ACHN (cell line): ENCODE measurements around the gene SIPA1.
"Not testable (repeated sequence)": the region's sequence is repeated elsewhere in the genome, so short reads cannot be mapped to it uniquely, and the experiment has no call there.

Experiments used
- DNase-seq: peaks from one replicate; pipeline ENCODE4 v3.0.0-alpha.2; 2015
- in situ Hi-C: cut with HindIII; loops from 2 replicates; pipeline ENCODE4 v1.10.0; 2017; ENCODE audit warnings: low sequenced_read_pairs, low pct_ligation_motif_present, low pct_unique_long_range_greater_than_20kb

SIPA1 gene

DNA sequence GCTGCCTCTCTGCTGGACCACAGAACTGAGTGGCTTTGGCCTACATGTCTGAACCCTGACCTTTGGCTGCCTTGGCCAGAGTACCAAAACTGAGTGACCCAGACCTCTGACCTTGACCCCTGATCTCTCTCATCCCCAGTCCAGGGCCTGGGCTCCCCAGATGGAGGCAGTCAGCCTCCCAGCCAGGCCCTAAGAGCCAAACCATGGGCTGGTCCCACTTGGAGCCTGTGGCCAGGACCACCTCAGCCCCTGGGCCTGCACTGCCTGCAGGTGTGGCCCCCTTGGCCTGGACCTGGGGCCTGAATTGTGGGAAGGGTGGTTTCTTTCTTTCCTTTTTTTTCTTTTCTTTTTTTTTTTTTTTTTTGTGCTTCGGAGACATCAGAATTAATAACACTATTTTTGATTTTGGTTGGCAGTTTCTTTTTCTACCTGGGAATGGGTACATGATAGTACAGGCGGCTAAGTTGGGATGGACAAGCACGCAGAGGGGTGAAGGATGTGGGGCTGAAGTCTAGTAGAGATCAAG lies 806 bp upstream of the SIPA1 start:
- in situ Hi-C loops, result no loop called here
- no peak for DNase-seq

GRCh38 chr11:65639228-65639597 lies 1.3 kb downstream of the SIPA1 start:
- in situ Hi-C loops, DNase-seq: not testable (repeated sequence)

DNA sequence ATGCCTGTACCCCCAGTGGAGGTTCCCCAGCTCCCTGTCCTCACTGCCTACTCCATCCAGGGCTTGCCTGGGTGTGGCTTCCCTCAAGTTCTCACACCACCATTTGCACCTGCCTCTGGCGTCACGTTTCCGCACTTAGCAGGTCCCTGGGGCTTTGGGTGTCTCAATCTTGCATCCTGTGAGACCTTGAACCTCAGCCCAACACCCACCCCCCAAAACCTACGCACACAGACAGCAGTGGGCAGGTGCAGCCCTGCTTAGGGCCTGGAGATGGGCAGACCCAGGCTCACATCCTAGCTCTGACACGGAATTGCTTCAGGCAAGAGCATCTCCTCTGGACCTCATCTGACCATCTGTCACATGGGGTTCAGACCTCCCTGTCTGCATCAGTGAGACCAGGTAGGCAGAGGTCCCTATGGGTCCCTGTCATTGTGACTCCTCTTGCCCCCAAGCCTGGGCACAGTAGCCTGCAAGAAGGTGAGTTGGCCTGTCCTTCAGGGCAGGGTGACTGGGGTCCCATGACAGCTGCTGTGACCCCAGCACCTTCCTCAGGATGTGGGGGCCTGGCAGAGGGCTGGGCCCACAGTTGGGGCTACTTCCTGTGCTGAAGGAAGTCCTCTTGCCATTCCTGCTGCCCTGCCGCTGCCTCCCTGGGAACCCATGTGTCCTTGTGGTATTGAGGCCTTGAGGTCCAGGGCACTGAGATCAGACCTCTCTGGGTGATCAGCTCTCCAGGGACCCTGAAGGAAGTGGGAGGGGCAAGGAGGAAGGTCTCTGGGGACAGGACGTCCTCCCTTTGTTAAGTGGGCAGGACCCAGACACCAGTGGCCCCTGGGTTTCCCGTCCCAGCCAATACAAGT lies 2.0 kb downstream of the SIPA1 start:
- no peak for DNase-seq
- in situ Hi-C loops, result no loop called here

- in situ Hi-C loops, result no loop called here
- no peak for DNase-seq
These were observed 2.8 kb downstream of the SIPA1 start for GRCh38 chr11:65640483-65641296.

DNA sequence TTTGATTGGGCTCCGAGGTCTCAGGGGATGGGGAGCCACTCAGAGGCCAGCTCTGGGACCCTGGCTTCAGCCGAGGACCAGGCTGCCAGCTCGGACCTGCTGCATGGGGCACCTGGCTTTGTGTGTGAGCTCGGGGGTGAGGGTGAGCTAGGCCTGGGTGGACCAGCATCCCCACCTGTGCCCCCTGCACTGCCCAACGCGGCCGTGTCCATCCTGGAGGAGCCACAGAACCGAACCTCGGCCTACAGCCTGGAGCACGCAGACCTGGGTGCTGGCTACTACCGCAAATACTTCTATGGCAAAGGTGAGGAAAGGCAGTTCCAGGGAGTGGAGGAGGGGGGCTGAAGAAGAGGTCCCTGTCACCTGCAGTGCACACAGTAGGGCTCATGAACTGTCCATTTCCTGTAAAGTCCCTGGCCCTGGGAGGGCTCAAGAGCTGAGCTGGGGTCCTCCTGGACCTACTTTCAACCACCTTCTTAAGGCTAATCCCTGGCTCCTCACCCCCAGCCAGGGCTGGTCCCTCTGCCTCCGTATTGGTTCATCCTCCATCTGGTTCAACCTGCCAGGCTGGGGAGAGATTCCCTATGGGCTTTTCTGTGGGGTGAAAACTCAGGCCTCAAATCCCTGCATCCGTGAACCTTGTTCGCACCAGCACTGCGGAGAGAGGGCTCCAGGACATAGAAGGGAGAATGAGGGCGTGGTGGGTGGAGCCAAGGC lies 3.6 kb downstream of the SIPA1 start:
- in situ Hi-C loops, result no loop called here
- no peak for DNase-seq

DNA sequence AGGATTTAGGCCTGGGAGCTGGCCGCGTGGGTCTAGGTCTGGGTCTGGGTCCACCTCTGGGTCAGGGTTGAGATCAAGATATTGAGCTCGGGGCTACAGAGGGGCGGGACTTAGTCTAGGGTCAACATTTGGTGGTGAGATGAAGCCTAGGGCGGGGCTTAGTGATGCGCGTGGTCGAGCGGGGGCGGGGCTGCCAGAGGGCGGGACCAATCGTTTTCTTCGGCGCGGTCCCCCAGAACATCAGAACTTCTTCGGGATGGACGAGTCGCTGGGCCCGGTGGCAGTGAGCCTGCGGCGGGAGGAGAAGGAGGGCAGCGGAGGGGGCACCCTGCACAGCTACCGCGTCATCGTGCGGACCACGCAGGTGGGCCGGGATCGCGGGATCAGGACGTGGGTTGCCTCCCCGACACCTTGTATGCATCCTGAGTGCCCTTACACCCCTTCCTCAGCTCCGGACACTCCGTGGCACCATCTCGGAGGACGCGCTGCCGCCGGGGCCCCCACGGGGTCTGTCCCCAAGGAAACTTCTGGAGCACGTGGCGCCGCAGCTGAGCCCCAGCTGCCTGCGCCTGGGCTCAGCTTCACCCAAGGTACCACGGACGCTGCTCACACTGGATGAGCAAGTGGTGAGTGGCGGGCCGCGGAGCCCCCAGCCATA lies 4.2 kb downstream of the SIPA1 start:
- DNase-seq, result no peak
- in situ Hi-C loops, result no loop called here

DNA sequence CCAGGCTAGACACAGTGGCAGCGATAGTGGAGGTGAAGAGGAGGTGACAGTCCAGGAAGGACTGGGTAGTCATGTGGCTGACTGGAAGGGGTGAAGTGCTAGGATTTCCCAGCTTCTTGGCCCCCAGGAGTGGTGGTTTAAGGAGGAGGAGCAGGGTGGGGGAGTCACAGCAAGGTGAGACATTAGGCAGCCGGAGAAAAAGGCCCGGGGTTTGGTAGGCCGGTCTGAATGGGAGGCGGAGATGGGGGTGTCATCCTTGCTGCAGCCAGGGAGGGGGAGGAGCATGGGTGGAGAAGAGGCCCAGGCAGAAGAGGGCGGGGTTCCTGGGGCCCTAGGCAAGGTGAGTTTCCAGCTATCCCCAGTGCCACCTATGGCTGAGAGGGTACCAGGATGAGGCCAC lies 6.1 kb downstream of the SIPA1 start:
- DNase-seq, result no peak
- in situ Hi-C loops, result no loop called here

GRCh38 chr11:65644837-65645236 lies 6.9 kb downstream of the SIPA1 start:
- no peak for DNase-seq
- in situ Hi-C loops, result no loop called here

DNA sequence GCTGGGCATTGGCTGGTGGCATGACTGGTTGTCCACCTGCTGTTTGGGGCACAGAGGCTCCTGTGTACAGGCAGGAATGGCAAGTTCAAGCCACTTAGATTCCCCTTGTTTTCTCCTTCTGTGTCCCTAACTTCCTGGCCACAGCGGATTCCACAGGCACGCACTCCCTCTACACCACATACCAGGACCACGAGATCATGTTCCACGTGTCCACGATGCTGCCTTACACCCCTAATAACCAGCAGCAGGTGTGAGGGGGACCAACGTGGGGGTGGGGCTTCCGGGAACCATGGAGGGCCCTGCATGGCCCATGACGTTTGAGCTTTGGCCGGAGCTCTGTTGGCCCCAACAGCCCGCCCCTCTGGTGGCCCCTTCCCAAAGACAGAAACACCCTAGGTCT lies 7.8 kb downstream of the SIPA1 start:
- no peak for DNase-seq
- in situ Hi-C loops, result no loop called here

DNA sequence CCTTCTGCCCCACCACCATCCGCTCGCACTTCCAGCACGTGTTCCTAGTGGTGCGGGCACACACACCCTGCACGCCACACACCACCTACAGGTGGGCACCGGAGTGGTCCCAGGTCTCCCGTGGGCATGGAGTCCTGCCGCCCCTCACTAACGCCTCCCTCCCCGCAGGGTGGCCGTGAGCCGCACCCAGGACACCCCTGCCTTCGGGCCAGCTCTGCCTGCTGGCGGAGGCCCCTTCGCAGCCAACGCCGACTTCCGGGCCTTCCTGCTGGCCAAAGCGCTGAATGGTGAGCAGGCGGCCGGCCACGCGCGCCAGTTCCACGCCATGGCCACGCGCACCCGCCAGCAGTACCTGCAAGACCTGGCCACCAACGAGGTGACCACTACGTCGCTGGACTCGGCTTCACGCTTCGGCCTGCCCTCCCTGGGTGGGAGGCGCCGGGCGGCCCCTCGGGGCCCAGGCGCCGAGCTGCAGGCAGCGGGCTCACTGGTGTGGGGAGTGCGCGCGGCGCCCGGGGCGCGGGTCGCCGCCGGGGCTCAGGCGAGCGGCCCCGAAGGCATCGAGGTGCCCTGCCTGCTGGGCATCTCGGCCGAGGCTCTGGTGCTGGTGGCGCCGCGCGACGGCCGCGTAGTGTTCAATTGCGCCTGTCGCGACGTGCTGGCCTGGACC lies 8.5 kb downstream of the SIPA1 start:
- no peak for DNase-seq
- in situ Hi-C loops, result no loop called here

- in situ Hi-C loops, result no loop called here
- DNase-seq, result no peak
These were observed 9.2 kb downstream of the SIPA1 start for GRCh38 chr11:65646958-65647701.

- DNase-seq, result no peak
- in situ Hi-C loops, result no loop called here
These were observed 11.1 kb downstream of the SIPA1 start for GRCh38 chr11:65648997-65649493.

DNA sequence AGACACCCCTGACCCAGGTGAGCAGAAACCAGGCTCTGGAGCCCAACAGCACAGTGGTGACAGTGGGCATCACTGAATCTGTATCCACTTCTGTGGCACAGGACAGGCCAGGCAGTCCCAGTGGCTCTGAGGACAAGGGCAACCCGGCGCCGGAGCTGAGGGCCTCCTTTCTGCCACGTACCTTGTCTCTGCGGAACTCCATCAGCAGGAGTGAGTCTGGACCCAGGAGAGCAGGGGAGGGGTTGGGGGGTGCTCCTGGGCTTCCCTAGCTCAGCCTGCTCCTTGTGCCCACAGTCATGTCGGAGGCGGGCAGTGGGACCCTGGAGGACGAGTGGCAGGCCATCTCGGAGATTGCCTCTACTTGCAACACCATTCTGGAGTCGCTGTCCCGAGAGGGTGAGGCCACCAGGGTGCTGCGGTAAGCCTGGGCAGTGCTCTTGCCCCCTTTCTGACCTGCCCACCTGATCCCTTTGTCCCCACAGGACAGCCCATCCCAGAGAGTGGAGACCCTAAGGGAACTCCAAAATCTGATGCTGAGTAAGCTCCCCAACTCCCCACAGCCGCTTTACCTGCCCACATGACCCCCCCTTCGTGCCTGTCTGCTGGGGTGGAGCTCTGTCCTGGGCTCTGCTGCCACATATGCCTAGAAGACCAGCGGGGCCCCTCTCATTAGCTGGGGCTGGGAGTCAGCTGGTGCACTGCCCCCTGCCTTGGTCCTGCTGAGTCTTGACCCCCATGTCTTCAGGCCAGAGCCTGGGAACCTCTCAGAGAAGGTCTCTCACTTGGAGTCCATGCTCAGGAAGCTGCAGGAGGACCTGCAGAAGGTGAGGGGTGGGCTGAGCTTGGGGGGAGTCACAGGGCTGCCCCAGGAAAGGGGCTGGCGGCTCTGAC lies 12.0 kb downstream of the SIPA1 start:
- DNase-seq, result no peak
- in situ Hi-C loops, result no loop called here

- in situ Hi-C loops, result no loop called here
These were observed 12.8 kb downstream of the SIPA1 start for GRCh38 chr11:65650547-65651338.

GRCh38 chr11:65651339-65651588 lies 13.4 kb downstream of the SIPA1 start:
- in situ Hi-C loops, result no loop called here
- no peak for DNase-seq

More at GRCh38 chr11:65650547-65651338, 12.8 kb downstream of the SIPA1 start:
- DNase-seq, result no peak
